ENCODE data around the gene KDM5B.

The KDM5B gene

DNA sequence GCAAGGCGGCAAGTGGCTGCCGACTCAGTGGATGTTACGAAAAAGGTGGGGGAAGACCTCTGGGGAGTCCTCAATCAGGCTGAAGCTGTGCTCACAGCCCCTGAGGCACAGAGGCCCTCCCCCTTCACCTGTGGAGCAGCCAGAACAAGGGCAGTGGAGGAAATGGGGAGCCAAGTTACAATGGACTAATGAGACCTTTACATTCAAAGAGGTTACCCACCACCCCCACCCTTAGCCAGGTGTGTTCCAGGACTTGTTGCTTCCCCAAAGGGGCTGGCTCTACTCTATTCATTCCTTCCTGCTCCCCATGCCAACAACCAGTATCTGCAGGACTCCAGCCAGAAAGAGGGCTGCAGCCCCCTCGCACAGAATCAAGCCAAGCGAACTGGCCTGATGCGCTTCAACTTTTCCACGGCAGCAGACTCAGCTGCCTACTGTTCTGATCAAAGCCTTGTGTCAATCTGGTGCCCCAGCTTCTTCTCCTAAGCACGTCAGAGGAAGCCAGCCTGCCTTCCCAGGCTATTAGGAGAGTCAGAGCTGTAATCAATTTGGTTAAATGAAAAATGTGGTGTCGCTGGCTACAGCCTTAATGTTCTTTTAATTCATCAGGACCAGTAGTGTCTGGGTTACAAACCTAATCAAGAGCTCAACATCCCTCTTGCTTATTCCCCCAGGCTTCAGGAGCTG, 96.1 kb downstream of the KDM5B start:
- no peak for DNase-seq (ENCODE audit: low spot score)

DNA sequence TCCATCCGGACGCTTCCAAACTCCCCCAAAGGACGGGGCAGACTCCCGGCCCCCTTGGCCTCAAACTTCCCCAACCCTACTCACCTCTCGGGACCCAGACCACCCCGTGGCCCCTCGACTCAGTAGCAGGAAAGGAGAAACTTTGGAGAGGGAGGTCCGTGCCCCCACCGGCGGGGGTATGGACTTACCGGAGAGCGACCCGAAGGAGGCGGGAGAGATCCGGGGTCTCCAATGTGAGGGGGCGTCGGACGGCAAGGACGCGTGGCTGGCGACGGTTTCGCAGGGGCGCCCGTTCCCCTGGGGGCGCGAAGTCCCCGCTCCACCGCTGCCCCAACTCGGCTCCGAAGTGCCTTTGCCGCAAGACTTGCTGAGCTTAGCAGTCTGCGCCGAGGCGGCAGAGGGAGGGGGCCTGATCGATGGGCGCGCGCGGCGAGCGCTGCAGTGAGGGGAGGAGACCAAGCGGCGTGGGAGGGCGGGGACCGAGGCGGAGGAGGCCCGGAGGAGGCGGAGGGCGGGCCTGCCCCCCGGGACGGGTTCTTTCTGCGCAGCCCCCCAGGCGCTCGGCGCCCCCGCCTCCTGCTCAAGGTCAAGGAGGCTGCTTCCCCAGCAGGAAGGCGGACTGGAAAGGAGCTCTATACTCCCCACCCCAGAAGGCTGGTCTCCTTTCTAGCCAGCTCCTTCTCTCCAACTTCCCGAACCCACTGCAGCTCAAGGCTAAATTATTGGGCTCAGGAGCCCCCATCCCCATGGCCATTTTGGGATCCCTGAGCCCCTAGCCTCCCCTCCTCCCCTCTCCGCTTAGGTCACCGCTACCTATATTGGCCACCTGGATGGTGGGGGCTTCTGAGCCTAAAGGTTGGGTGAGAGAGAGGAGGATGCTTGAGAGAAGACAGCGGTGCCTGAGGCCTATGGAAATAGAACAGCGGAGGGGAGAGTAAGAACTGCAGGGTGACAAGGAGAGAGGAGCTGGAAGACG, 97.9 kb downstream of the KDM5B start, which contains the start of gene SYT2:
Gene SYT2 (minus strand): TSS at position 385 of the 976 bp plus-strand sequence. CDS start 104,682 bp downstream, outside the sequence.
- no peak for DNase-seq (ENCODE audit: low spot score)

DNA sequence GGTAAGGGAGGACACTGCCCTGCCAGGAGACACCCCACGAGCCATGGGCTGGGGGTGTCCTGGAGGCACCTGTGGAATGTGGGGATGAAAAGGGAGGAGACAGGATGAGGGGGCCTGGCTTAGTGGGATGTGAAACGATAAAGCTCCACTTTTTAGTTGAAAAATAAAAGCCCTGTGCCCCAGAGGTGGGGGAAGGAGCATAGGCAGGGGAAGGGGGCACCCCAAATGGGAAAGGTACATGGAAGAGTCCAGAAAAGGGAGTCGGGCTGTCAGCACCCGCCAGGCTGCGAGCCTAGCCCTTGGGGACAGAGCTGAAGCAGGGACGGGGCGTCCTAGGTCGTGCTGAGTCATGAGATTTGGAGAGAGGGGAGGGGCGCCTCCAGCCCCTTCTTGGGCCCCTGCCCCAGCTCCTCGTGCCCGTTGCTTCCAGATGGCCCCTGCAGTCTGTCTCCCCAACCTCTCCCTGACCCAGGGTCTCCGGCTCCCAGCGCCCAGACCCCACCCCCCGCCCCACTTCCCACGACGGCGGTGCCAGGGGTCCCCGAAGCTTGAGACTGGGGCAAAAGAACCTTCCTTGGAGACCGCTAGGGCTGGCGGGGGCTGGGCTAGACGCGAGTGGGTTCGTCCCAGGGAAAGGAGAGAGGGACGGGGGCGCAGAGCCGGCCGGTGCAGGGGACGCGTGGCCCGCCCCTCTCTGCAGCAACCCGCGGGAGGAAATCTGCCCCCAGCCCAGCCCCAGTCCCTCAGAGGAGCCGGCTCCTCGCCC, 98.8 kb downstream of the KDM5B start:
- DNase-seq (ENCODE audit: low spot score): no peak

DNA sequence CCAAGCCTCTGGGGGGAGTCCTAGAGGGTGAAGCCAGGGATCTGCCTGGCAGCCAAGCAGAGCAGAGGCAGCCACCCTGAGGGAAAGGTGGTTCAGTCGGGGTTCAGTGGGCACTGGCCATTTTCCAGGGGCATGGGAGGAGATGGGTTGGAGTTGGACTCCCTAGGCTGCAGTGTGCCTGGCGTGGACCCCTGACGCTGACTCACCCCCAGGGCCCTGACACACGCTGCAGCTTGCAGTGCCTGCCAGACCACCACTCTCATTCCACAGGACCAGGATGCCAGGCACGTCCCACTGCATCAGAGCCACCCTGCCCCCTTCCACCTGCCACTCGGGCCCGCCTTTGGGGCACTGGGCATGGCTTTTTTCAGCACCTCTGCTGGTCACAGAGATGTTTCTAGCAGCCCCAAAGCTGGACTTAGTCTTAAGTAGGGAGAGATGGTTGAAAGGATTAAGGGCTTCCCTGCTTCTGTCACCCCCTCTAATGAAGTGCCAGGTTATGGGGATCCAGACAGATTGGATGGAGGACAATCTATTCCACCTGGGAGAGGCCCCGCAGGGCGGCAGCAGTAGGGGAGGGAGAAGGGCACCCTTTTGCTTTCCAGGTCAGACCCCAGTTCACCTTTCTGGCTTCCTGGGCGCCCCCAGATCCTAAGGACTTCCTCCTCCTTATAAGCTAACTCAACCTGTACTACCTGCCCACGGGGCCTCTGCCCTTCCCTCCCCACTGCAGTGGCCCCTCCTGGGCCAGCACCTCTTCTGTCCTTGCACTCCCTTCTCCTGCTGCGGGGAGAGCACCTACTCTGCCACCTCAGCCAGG, 99.6 kb downstream of the KDM5B start:
- no peak for DNase-seq (ENCODE audit: low spot score)

DNA sequence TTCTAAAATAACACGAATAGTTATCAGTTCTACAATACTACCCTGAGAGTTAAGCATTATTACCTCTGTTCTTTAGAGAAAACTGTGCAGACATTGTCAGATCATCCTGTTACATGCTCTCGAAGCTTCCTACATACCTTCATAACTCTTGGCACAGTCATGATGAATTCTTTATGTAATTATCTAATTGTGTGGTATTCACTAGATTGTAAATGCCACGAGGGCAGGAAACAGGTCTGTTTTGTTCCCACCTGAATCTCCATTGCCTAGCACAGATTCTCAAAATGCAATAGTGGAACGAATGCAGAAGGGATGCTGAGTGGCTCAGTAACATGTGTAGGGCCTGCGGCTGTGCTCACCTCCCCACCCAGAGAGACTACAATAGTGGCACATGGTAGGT, 101.4 kb downstream of the KDM5B start:
- no peak for DNase-seq (ENCODE audit: low spot score)

DNA sequence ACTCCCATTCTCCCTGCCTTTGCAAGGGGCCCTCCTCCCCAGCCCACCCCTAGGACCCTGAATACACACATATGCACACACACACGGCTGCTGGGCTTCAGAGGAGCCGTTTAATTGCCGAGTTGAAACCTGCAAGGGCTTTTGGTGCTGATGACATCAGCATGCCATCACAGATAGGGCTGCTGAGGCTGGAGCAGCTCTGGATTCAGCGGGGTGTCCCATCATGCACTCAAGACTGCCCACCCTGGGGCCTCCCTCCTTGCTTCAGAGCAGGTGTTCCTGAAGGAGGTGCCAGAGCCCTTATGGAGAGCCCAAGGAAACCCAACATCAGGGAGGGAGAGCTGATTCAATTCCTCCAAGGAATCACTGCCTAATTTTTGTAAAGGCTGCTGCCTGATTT, 103.6 kb downstream of the KDM5B start:
- DNase-seq (ENCODE audit: low spot score): no peak

DNA sequence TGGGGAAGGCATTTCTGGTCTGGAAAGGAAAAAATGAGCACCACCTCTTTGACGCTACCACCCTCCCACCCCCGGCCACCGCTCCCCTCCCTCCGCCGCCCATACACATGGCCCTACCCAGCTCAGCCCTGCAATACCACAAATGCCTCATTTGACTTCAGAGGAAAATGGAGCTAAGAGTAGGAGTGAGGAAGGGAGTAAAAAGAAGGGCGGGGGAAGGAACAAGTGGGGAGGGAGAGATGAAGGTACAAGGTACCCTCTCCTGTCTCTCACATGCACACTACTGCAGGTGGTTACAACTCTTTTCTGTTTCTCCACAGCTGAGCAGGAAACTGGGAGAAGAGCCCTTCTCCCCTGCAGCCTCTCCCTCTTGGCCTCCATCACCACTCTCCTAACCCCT, 105.0 kb downstream of the KDM5B start:
- DNase-seq (ENCODE audit: low spot score): no peak

DNA sequence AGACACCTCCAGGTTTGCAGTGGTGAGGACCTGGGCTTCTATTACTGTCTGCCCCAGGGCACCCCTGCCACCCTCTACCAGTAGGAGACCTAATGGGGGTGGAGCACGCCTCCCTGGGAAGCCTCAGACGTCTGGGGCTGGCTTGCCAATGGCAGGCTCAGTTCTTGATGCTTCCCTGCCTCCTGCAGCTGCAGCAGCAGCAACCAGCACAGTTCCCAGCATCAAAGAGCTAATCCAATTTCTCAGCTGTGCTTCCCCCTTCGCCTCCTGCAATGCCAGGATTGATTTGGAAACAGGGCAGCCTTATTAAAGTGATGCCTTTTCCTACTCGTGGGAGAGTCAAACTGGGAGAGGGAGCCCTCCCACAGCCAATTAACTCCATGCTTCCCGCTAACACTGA, 106.1 kb downstream of the KDM5B start:
- no peak for DNase-seq (ENCODE audit: low spot score)

DNA sequence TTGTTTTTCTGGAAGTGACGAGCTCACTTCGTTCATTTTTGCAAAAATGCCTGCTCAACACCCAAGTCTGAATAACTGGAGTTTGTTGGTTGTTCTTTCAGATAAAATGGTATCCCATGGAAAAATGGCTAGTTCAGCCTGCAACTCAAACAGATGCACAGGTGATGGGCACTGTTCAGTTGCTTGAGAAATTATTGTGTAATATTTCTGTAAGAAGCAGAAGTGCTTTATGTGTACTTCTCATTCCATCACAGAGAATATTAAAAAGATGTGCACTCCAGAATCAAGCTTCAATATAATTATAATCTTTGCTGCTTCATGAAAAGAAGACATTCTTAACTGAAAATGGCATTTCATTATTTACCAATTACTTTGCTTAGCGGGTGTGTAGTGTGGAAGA, 107.0 kb downstream of the KDM5B start:
- DNase-seq (ENCODE audit: low spot score): no peak

DNA sequence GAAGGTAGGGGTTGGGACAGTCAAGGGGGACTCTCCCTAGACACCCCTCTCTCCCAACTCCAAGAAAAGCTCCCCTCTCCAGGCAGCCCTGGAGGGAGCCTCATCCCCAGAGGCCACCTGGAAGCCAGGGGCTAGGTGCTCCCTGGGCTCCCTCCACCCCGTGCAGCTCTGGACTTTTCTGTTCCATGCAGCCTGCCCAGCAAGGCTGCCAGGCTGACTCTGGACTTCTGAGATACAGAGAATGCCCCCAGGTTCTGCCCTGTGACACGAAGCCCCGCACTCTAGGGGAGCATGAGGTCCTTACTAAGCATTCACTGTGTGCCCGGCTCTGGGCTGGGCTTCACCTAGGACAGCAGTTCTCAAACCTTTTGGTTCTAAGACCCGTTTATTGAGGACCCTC, 108.2 kb downstream of the KDM5B start:
- DNase-seq (ENCODE audit: low spot score): no peak

DNA sequence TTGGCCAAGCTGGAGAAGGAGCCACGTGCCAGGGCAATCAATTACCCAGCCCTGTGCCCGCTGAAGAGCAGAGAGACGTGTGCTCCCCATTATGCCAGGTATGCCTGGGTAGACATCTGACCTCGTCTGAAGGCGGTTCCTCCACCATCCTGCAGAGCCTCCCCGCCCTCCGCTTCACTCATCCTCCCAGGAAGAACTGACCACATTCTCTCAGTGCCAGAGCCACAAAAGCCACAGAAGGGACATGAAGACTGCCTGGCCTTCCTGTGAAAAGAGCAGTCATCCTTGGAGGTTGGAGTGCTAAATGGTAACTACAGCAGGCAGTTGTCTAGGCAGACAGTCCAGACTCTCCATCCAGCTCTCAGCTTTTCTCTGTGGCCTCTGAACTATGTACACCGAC, 109.9 kb downstream of the KDM5B start:
- DNase-seq (ENCODE audit: low spot score): no peak

DNA sequence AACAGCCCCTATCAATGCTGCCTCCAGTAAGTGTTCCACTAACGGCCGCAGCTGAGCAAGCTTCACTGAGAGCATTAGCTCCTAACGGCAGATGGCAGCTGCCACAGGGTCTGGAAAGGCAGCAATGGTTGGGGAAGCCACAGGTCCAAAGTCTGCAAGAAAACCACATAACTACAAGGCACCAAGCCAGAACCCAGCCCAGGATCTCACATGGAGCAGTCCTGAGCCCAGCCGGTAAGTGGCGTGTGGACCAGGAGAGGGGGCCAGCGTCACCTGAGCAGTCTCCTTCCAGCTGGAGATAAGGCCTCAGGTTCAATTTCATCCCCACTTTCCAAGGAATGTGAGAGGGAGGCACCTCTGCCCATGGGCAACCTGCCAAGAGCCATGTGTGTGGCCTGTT, 111.2 kb downstream of the KDM5B start:
- peak; percentile 36 for DNase-seq (ENCODE audit: low spot score)

DNA sequence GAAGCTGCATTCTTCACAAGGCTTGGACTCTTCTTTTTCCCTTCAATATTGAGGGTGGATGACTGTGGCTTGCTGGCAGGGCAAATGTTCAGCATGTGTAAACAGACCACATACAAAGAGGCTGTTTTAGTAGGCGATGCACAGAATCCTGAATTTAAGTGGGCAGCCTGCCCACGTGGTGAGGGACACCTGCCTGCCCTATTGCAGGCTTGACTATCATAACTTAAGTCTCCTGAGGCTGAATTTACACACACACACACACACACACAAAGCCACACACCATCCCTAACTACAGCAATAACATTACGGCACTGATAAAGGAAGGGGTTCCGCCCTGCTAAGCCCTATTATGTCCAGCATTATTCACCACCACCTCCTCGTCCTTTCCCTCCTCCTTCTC, 113.9 kb downstream of the KDM5B start:
- DNase-seq (ENCODE audit: low spot score): no peak

DNA sequence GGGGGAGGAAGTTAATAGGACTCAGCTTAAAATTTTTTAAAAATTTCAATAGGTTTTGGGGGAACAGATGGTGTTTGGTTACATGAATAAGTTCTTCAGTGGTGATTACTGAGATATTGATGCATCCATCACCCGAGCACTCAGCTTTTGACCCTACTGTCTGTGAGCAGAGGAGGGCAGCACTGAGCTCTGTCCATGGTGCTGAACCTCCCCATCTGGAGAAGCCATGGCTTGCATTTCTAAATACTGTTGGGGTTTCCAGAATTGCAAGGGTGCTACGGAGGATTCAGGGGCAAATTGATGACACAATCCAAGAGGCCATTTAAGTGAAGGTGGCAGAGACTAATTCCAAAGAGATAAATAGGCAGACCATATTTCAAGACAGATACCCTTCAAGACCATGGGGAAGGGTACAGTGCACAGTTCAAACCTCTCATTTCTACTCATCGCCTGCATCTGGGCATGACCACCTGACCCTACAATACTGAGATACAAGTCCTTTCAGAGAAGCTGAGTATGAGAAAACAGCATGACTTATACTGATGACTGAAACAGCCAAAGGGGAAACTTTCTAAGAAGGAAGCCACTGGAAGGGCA, 115.2 kb downstream of the KDM5B start:
- peak; percentile 70 for DNase-seq (ENCODE audit: low spot score)

DNA sequence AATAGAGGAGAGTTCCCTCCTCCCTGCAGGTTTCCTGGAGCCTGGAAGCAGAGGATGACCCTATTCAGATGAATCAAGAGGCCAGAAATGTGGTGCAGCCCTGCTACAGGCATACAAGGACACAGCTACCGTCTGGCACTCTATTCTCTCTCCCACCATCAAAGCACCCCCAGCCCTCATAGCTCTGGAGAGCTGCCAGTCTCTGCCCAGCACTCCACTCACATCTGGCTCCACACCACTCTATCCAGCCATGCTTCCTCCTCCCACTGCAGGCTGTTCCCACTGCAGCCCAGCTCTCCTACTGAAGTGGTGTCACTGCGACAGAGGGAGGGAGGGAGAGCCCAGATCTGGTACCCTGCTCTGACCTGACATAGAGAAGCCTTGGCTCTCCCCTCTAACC, 116.4 kb downstream of the KDM5B start:
- no peak for DNase-seq (ENCODE audit: low spot score)

DNA sequence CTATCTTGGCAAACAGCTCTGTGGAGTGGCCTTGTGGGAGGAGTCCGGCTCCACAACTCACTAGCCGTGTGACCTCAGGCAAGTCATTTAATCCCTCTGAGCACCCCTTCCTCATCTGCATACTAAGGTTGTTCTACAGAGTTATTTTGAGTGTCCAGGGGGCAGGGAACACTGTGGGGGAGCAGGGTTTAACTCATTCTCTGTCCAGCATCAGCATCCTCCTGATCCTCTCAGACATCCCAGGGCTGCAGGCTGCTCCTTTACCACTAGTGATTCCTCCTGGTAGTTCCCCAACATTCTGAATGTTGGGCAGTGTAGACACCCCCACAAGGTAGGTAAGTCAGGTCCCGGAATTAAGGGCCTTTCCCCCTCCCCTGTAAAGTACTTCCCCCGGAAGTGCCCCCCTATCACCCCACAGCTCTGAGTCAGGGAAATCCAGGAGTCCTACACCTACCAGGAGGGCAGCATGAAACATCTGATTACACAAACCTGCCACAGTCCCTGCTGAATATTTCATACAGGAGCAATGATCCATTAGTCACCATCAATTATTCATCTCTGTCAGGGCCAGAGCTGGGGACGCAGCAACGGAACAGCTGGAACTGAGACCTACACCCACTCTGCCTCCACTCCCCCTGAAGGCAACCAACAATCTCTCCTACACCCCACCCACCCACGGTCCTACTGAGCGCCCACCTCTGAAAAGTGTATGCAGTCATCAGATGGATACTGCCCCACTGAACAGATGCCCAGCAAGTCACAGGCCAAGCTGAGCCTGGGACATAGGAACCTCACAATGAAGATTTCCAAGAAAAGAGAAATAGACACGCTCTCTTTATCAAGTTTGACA, 118.5 kb downstream of the KDM5B start:
- DNase-seq (ENCODE audit: low spot score): no peak

DNA sequence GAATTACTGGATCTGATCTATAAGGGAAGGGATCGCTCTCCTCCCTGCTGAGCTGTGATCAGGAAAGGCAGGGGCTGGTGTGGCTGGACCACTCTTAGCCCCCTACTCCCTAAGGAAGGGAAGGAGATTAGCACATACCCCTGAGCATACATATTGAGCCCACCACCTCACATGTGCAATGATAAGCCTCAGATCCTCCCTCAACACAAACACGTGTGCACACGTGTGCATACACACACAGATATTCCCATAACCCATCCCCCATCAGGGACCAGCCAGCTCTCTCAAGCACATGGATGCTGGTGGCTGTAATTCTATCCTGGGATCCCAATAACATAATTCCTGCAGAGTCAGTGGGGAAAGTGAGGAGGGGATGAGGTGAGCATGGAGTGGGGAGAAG, 119.1 kb downstream of the KDM5B start:
- no peak for DNase-seq (ENCODE audit: low spot score)

DNA sequence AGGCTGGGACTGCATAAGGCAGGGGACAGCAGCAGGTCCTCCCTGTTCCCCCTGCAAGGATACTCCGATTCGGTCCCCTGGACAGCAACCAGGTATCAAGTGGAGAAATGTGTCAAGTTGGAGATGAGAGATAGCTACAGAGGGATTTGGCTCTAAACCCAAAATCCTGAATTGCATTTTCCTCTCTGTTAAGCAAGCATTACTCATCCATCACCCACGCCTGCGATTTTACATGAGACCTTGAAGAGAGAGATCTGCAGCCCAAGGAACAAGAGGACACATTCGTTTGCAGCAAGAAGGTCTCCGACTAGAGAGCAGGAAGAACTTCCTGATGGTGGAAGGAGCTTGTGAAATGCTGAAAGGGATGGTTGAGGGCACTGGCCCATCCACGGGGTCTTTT, 119.8 kb downstream of the KDM5B start:
- no peak for DNase-seq (ENCODE audit: low spot score)

DNA sequence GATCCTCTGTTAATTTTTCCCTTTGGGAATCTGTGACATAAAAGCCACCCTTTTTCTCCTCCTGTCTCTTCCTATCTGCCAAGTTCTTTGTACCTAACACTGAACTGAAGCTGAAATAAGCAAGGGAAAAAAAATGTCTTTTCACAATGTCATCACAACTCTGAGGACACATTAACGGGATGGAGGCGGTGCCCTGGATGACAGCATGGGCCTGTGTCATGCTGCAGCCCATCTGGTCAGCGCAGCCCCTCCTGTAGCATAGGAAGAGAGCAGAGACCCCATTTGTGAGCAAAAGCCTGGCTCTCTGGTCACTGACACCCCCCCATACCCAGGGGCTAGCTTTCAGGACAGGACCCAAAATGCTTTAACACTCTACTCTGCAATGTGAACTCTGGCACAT, 120.4 kb downstream of the KDM5B start:
- no peak for DNase-seq (ENCODE audit: low spot score)

DNA sequence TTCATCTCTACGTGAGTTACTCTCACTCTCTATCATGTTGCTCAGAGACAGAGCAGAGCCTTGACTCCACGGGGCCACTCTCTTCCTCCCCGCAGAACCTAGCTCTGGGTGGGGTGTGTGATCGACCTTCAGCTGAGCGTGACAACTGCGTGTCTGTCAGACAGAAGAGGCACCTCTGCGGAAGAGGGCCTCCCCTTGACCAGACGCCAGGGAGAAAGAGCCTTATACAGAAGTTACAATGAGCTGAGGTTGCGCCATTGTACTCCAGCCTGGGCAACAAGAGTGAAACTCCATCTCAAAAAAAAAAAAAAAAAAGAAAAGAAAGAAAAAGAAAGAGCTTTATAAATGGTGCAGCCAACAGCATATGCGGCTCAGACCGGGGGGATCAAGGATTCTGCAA, 120.9 kb downstream of the KDM5B start:
- DNase-seq (ENCODE audit: low spot score): no peak

All from LoVo (cell line).